ENCODE measurements around the gene ITGB1BP2. TPM values are rescaled to one million over a fixed set of nuclear protein-coding genes. Genes with fewer than 3 reads are reported as not detected.
"Not testable (repeated sequence)": the region's sequence is repeated elsewhere in the genome, so short reads cannot be mapped to it uniquely, and the experiment has no call there.

ITGB1BP2 gene
- total RNA-seq, 1 donor: 2.6 TPM

DNA sequence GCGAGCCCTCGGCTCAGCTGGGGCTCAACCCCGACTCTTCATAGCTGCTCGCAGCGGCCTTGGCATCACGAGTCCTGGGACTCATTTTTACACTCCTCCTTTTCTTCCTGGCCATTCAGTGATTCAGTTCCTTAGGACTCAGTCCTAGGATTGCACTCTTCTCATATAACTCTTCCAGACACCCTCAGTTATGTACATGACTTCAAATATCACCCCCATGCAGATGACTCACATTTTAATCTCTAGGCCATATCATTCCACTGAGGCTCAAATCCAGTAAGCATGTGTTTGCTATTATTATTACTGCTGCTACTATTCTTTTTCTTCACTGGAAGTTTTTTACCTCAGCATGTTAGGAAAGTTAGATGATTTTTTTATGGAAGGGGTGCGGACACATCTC is 14.4 kb downstream of the ITGB1BP2 start:
- DNase-seq (ENCODE audit: low read depth): peak; percentile 86
- no peak for TF ChIP-seq CTCF (IDR thresholded peaks at IDR 0.05; ENCODE audit: insufficient read depth, low read length)
- no peak overlapping the region for H3K4me3 ChIP-seq (ENCODE audit: low read depth, low read length)

DNA sequence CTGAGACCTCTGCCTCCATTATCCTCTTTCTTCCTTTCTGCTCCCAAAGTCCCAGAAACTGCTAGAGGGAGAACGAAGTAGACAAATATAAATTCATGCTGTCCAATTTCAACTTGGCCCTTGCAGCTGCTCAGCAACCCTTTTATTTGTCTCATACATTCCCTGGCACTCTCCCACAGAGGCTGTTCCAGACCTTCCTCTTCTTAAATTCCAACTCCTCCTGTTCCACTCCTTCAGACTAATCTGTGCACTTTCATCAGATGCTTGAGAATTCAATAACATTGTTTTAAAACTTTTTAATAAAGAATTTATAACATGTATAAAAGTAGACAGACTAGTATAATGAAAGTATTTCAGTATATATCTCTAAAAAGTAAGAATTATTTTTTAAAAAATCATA is 15.4 kb downstream of the ITGB1BP2 start:
- peak; percentile 57 for DNase-seq (ENCODE audit: low read depth)
- not testable (repeated sequence) for H3K4me3 ChIP-seq (ENCODE audit: low read depth, low read length)

DNA sequence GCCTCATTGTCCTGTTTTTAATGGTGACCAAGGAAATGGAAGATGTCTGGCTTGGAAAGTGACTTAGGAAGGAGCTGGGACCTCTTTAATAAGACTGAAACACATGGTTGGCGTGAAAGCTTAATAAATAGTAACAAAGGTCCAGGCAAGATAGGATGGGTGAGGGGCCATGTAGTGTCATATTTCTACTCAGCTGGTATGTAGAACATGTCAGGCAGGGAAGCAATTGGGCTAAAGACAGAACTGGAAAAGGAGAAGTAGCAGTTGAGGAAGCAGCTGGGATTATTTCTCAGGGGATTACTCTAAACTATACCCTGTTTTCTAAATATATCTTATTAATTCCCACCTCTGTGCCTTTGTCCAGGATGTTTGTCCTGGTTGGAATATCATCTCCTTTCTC is 18.6 kb downstream of the ITGB1BP2 start:
- H3K4me3 ChIP-seq (ENCODE audit: low read depth, low read length): no peak overlapping the region
- DNase-seq (ENCODE audit: low read depth): no peak
- no peak for TF ChIP-seq CTCF (IDR thresholded peaks at IDR 0.05; ENCODE audit: insufficient read depth, low read length)

GRCh38 chrX:71321731-71322130 is 20.2 kb downstream of the ITGB1BP2 start:
- no peak overlapping the region for H3K4me3 ChIP-seq (ENCODE audit: low read depth, low read length)
- peak; percentile 20 for DNase-seq (ENCODE audit: low read depth)
- no peak for TF ChIP-seq CTCF (IDR thresholded peaks at IDR 0.05; ENCODE audit: insufficient read depth, low read length)

DNA sequence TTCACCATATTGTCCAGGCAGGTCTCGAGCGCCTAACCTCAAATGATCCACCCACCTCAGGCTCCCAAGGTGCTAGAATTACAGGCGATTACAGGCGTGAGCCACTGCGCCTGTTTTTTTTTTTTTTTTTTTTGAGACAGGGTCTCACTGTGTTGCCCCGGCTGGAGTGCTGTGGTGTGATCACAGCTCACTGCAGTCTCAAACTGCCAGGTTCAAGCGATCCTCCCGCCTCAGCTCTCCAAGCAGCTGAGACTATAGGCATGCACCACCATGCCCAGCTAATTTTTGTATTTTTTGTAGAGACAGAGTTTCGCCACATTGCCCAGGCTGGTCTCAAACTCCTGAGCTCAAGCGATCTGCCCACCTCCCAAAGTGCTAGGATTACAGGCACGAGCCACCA is 22.9 kb downstream of the ITGB1BP2 start:
- H3K4me3 ChIP-seq (ENCODE audit: low read depth, low read length); DNase-seq (ENCODE audit: low read depth): not testable (repeated sequence)

DNA sequence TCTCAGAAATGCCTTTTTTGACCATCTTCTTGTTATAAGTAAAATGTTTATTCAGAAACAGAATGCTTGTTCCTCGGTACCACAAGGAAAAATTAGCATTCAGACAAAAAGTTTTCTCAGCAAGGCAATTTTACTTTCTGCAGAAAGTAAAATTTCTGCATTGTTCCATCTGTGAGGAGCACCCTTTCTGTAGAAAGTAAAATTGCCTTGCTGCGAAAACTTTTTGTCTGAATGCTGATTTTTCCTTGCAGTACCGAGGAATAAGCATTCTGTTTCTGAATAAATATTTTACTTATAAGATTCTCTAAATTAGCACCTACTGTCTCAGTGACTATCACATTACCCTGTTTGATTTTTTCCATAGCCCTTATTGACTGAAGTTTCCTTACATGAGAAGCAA is 24.8 kb downstream of the ITGB1BP2 start:
- DNase-seq (ENCODE audit: low read depth): no peak
- no peak overlapping the region for H3K4me3 ChIP-seq (ENCODE audit: low read depth, low read length)
- no peak for TF ChIP-seq CTCF (IDR thresholded peaks at IDR 0.05; ENCODE audit: insufficient read depth, low read length)

- not testable (repeated sequence) for H3K4me3 ChIP-seq (ENCODE audit: low read depth, low read length)
- DNase-seq (ENCODE audit: low read depth): peak; percentile 49
Measured at GRCh38 chrX:71349151-71349665, 47.7 kb downstream of the ITGB1BP2 start.

DNA sequence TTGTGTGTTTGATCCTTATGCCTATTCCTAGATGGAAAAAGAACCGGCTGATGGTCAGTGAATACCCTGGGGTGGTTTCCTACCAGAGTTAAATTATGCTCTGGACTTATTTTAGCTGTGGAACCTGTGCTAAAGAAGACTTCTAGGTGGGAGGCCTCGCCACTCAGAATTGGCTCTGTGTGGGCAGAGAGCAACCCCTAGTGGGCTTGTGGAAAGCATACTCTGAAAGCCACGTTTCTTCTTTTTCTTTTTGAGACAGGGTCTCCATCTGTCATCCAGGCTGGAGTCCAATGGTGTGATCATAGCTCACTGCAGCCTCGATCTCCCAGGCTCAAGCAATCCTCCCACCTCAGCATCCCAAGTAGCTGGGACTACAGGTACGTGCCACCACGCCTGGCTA is 48.3 kb downstream of the ITGB1BP2 start:
- H3K4me3 ChIP-seq (ENCODE audit: low read depth, low read length); DNase-seq (ENCODE audit: low read depth): not testable (repeated sequence)

GRCh38 chrX:71352439-71352838 is 50.9 kb downstream of the ITGB1BP2 start:
- DNase-seq (ENCODE audit: low read depth); H3K4me3 ChIP-seq (ENCODE audit: low read depth, low read length): not testable (repeated sequence)

Other genes starting within 250 kb of the ITGB1BP2 start
- gene SNX12, start 233.4 kb upstream of the ITGB1BP2 start, total RNA-seq (ENCODE audit: low replicate concordance): 61.7 and 64.1 TPM in 2 replicates
- gene FOXO4, start 205.9 kb upstream of the ITGB1BP2 start, total RNA-seq (ENCODE audit: low replicate concordance): 4.2 and 75.8 TPM in 2 replicates
- gene CXorf65, start 195.0 kb upstream of the ITGB1BP2 start, total RNA-seq (ENCODE audit: low replicate concordance): not detected in 2 replicates
- not detected in 2 replicates for gene IL2RG, start 190.2 kb upstream of the ITGB1BP2 start, total RNA-seq (ENCODE audit: low replicate concordance)
- 12.4 and 24.3 TPM in 2 replicates for gene MED12, start 183.2 kb upstream of the ITGB1BP2 start, total RNA-seq (ENCODE audit: low replicate concordance)
- 1.5 and 4.2 TPM in 2 replicates for gene NLGN3, start 156.9 kb upstream of the ITGB1BP2 start, total RNA-seq (ENCODE audit: low replicate concordance)
- gene GJB1, start 78.5 kb upstream of the ITGB1BP2 start, total RNA-seq (ENCODE audit: low replicate concordance): not detected in 2 replicates
- 10.6 and 20.3 TPM in 2 replicates for gene ZMYM3, start 47.6 kb upstream of the ITGB1BP2 start, total RNA-seq (ENCODE audit: low replicate concordance)
- 330 and 444 TPM in 2 replicates for gene NONO, start 18.1 kb upstream of the ITGB1BP2 start, total RNA-seq (ENCODE audit: low replicate concordance)
- 29.8 and 74.4 TPM in 2 replicates for gene TAF1, start 64.6 kb downstream of the ITGB1BP2 start, total RNA-seq (ENCODE audit: low replicate concordance)
- gene OGT, start 231.4 kb downstream of the ITGB1BP2 start, total RNA-seq (ENCODE audit: low replicate concordance): 93.7 and 174 TPM in 2 replicates